ENCODE data around the gene OR1L8. TPM values are rescaled to one million over a fixed set of nuclear protein-coding genes. Genes with fewer than 3 reads are reported as not detected.
"Not testable (repeated sequence)": the region's sequence is repeated elsewhere in the genome, so short reads cannot be mapped to it uniquely, and the experiment has no call there.

OR1L8 gene
- total and polyA plus RNA-seq, 9 of the 15 experiments (the other 6 are each of a cell fraction or from before 2014, with no cell fraction given), result 0.03 to 0.06 (median 0.06) TPM; not detected in 6

DNA sequence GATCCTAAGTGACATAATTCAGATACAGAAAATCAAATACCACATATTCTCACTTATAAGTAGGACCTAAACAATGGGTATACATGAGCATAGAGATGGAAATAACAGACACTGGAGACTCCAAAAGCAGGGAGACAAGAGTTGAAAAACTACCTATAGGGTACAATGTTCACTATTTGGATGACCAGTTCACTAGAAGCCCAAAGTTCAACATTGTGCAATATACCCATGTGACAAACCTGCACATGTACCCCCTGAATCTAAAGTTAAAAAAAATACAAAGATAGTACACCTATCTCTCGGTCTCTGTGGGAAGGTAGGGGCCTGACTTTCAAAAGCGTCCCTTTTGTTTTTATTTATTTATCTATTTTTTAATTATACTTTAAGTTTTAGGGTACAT, 44.4 kb downstream of the OR1L8 start:
- H3K36me3 ChIP-seq (ENCODE audit: control insufficient read depth, insufficient read depth, low read length), result no peaks in the 10 kb centered on the region
- intact Hi-C loops (cut with micrococcal nuclease) (no loop called here), in situ Hi-C loops (cut with MboI) (no loop called here)
- CTCF ChIA-PET (ENCODE audit: low intra/inter-chr PET ratio), result no interaction called here
- 5% methylated on average over 2 of the region's 2 CpGs for WGBS (ENCODE audit: insufficient coverage, low coverage, missing lambda C conversion rate)
- H3K4me3 ChIP-seq, result no peak overlapping the region
- H3K9me3 ChIP-seq (replicated peaks; ENCODE audit: control insufficient read depth, insufficient read depth, low read depth, low read length), result no peaks in the 10 kb centered on the region
- DNase-seq (ENCODE audit: extremely low read depth in 1 of 4, low spot score in 3 of 4) (no peak), FAIRE-seq (no peak), ATAC-seq (no peak)
- H3K79me2 ChIP-seq (ENCODE audit: control insufficient read depth, insufficient read depth, low read length), result no peaks in the 10 kb centered on the region
- no peak for TF ChIP-seq CEBPG (CRISPR knock-in tag; IDR thresholded peaks at IDR 0.05)
- TF ChIP-seq CEBPG (tag; conservative IDR thresholded peaks at IDR 0.05 in 1 of 2, IDR thresholded peaks at IDR 0.05 in 1 of 2), result peak in 1 of 2 experiments; percentile 46; a peak in 2 of 4 replicates
- no peak for TF ChIP-seq ZNF165 (CRISPR knock-in tag; IDR thresholded peaks at IDR 0.05; ENCODE audit: borderline replicate concordance)
- TF ChIP-seq SAP30 (IDR thresholded peaks at IDR 0.05; ENCODE audit: borderline replicate concordance, insufficient read depth, low read depth, low read length, poor library complexity, severe bottlenecking), result no peak
- TF ChIP-seq SRSF3 (IDR thresholded peaks at IDR 0.05; ENCODE audit: insufficient read depth, low read length), result no peak
- TF ChIP-seq CEBPB (tag; IDR thresholded peaks at IDR 0.05), result 0 out of 2 replicates have a peak, but pooled peaks have one; percentile 12
- TF ChIP-seq ZNF444 (CRISPR knock-in tag; IDR thresholded peaks at IDR 0.05), result no peak
- TF ChIP-seq, protein P1, sequence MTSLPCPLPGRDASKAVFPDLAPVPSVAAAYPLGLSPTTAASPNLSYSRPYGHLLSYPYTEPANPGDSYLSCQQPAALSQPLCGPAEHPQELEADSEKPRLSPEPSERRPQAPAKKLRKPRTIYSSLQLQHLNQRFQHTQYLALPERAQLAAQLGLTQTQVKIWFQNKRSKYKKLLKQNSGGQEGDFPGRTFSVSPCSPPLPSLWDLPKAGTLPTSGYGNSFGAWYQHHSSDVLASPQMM (CRISPR knock-in tag; IDR thresholded peaks at IDR 0.05), result no peak
- TF ChIP-seq GTF2A2 (tag; IDR thresholded peaks at IDR 0.05), result no peak
- TF ChIP-seq, protein P2, sequence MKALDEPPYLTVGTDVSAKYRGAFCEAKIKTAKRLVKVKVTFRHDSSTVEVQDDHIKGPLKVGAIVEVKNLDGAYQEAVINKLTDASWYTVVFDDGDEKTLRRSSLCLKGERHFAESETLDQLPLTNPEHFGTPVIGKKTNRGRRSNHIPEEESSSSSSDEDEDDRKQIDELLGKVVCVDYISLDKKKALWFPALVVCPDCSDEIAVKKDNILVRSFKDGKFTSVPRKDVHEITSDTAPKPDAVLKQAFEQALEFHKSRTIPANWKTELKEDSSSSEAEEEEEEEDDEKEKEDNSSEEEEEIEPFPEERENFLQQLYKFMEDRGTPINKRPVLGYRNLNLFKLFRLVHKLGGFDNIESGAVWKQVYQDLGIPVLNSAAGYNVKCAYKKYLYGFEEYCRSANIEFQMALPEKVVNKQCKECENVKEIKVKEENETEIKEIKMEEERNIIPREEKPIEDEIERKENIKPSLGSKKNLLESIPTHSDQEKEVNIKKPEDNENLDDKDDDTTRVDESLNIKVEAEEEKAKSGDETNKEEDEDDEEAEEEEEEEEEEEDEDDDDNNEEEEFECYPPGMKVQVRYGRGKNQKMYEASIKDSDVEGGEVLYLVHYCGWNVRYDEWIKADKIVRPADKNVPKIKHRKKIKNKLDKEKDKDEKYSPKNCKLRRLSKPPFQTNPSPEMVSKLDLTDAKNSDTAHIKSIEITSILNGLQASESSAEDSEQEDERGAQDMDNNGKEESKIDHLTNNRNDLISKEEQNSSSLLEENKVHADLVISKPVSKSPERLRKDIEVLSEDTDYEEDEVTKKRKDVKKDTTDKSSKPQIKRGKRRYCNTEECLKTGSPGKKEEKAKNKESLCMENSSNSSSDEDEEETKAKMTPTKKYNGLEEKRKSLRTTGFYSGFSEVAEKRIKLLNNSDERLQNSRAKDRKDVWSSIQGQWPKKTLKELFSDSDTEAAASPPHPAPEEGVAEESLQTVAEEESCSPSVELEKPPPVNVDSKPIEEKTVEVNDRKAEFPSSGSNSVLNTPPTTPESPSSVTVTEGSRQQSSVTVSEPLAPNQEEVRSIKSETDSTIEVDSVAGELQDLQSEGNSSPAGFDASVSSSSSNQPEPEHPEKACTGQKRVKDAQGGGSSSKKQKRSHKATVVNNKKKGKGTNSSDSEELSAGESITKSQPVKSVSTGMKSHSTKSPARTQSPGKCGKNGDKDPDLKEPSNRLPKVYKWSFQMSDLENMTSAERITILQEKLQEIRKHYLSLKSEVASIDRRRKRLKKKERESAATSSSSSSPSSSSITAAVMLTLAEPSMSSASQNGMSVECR (CRISPR knock-in tag; IDR thresholded peaks at IDR 0.05), result no peak
- H3K27ac ChIP-seq (ENCODE audit: extremely low read depth, low read depth, low read length), result no peak overlapping the region
- no peak overlapping the region for H3K4me2 ChIP-seq (ENCODE audit: insufficient read depth, low read length)
- BruUV-seq (replicated peaks), result no TSS peak
- no peak overlapping the region for H2AFZ ChIP-seq (ENCODE audit: low read depth, low read length)
- H3K9me1 ChIP-seq (ENCODE audit: control insufficient read depth, insufficient read depth, low read length), result no peaks in the 10 kb centered on the region
- no peaks in the 10 kb centered on the region; a peak in 1 of 5 replicates for H3K4me1 ChIP-seq (replicated peaks in 1 of 2; ENCODE audit: control insufficient read depth in 2 of 2, insufficient read depth in 2 of 2, low read length in 2 of 2)
- H4K20me1 ChIP-seq (replicated peaks; ENCODE audit: control insufficient read depth, insufficient read depth, low read length), result no peaks in the 10 kb centered on the region
- H3K27me3 ChIP-seq (ENCODE audit: control insufficient read depth in 2 of 2, insufficient read depth in 2 of 2, low read length in 2 of 2), result no peaks in the 10 kb centered on the region
- POLR2A ChIA-PET, result no interaction called here
- H3K9ac ChIP-seq (ENCODE audit: insufficient read depth in 1 of 2, low read depth in 2 of 2, low read length in 2 of 2), result no peak overlapping the region

DNA sequence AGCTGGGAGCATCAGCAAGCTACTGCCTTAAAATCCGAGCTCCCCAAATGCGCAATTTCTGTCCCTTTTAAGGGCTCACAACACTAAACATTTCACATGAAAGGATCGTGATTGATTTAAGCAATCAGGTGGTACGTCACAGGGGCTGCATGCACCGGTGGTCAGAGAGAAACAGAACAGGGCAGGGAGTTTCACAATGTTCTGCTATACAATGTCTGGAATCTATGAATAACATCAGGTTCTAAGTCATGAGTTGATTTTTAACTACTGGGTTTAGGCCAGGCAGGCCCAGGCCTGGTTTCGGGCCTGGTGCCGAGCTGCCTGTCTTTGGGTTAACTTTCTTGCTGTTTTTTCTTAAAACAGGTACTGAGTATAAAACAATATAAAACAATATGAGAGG, 46.1 kb downstream of the OR1L8 start:
- H3K9ac ChIP-seq (ENCODE audit: insufficient read depth in 1 of 2, low read depth in 2 of 2, low read length in 2 of 2); H3K4me2 ChIP-seq (ENCODE audit: insufficient read depth, low read length); H3K36me3 ChIP-seq (ENCODE audit: control insufficient read depth, insufficient read depth, low read length); H3K27me3 ChIP-seq (ENCODE audit: control insufficient read depth in 2 of 2, insufficient read depth in 2 of 2, low read length in 2 of 2); FAIRE-seq; H3K79me2 ChIP-seq (ENCODE audit: control insufficient read depth, insufficient read depth, low read length); in situ Hi-C loops (cut with MboI); BruUV-seq (replicated peaks); H3K9me3 ChIP-seq (replicated peaks; ENCODE audit: control insufficient read depth, insufficient read depth, low read depth, low read length); intact Hi-C loops (cut with micrococcal nuclease); H3K4me3 ChIP-seq; H3K9me1 ChIP-seq (ENCODE audit: control insufficient read depth, insufficient read depth, low read length); POLR2A ChIA-PET; DNase-seq (ENCODE audit: extremely low read depth in 1 of 4, low spot score in 3 of 4); H4K20me1 ChIP-seq (replicated peaks; ENCODE audit: control insufficient read depth, insufficient read depth, low read length); ATAC-seq; CTCF ChIA-PET (ENCODE audit: low intra/inter-chr PET ratio); H2AFZ ChIP-seq (ENCODE audit: low read depth, low read length); H3K27ac ChIP-seq (ENCODE audit: extremely low read depth, low read depth, low read length); H3K4me1 ChIP-seq (replicated peaks in 1 of 2; ENCODE audit: control insufficient read depth in 2 of 2, insufficient read depth in 2 of 2, low read length in 2 of 2): not testable (repeated sequence)
- WGBS (ENCODE audit: insufficient coverage, low coverage, missing lambda C conversion rate), result 5% methylated on average over 7 of the region's 7 CpGs

Measured in K562 (cell line).